Head of caudate nucleus (tissue), 42 donors: Measurements from ENCODE around the gene EDC3.
"Not testable (repeated sequence)": the region's sequence is repeated elsewhere in the genome, so short reads cannot be mapped to it uniquely, and the experiment has no call there.

Experiments
- DNase-seq, 42 donors: peaks; one replicate each; pipeline versions ENCODE4 v3.0.0 to v3.0.0-alpha.2; 2020 to 2021; ENCODE audit warnings: mixed read lengths in 7 of 42
- intact Hi-C: fragments of 100-400 bp; cut with DNase I; formaldehyde crosslinking; loops from one replicate; pipeline ENCODE4 v1.15.0; 2022

EDC3 gene, protein sequence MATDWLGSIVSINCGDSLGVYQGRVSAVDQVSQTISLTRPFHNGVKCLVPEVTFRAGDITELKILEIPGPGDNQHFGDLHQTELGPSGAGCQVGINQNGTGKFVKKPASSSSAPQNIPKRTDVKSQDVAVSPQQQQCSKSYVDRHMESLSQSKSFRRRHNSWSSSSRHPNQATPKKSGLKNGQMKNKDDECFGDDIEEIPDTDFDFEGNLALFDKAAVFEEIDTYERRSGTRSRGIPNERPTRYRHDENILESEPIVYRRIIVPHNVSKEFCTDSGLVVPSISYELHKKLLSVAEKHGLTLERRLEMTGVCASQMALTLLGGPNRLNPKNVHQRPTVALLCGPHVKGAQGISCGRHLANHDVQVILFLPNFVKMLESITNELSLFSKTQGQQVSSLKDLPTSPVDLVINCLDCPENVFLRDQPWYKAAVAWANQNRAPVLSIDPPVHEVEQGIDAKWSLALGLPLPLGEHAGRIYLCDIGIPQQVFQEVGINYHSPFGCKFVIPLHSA

DNA sequence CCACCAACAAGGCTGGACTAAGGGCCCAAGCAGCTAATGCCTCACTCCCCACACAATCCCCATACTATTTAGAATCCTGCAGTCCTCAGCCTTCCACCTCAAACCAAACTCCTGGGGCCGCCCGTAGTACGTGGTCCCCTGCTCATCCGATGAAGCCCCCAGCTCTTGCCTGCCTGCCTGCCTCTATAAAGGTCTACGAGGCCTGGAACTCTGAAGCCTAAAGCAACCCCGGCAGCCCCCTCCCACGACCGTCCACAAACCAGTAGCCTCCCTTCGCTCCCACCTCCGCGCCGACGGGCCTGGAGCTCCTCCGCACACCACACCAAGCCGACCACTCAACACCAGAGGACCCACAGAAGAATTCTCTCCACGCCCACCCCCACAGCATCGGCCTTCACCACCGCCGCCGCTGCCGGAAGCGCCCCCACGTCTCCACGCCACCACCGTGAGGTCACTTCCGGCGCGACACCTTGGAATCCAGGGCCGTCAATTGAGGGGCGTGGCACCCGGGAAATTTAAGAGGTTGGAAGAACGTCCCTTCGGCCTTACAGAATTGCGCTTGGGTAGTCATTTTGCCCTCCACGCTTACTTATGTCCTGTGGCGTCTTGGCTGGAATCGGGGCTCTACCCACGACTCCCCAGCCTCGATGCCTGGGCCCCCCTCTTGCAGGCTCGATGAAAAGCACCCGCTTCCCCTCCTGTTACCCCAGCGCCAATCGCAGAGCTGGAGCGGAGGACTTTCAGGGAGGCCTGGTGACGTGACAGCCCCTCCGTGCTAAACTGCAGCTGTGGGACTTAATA is at the start of gene EDC3:
EDC3 (minus strand) TSS at position 428 of the 801 bp plus-strand sequence. CDS start 20,900 bp downstream, outside the sequence.
- intact Hi-C loops, result loop anchor here (10.0 kb wide), 1 partner anchor 61 kb away; no protein-coding TSS in a partner anchor

DNA sequence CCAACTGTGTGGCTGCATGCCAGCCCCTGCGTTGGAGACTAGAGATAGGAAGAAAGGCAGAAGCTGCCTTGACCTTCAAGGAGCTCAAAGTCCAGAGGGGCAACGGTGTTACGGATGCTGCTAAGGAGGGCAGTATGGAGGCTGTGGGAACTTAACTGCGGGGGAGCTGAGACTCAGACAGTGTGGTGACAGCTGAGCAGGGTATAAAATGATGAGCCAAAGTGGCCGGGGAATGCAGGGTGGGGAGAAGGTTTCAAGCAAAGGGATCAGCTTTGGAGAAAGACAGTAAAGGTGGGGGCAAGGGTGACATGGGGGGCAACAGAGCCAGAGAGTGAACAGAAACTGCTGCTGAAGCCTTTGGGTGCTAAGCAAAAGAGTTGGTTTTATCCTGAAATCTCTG is 46.6 kb upstream of the EDC3 start:
- intact Hi-C loops, result no loop called here

More for the DNA sequence above, at the start of gene EDC3:
- DNase-seq, result peak; percentile 84 to 97 (median 92)

DNA sequence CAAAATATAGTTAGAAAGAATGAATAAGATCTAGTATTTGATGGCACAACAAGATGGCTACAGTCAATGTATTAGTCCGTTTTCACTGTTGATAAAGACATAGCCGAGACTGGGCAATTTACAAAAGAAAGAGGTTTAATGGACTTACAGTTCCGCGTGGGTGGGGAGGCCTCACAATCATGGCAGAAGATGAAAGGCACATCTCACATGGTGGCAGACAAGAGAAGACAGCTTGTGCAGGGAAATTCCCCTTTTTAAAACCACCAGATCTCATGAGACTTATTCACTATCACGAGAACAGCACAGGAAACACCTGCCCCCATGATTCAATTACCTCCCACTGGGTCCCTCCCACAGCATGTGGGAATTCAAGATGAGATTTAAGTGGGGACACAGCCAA is 42.4 kb upstream of the EDC3 start:
- intact Hi-C loops, DNase-seq: not testable (repeated sequence)

More for the DNA sequence above, 46.6 kb upstream of the EDC3 start:
- no peak for DNase-seq

DNA sequence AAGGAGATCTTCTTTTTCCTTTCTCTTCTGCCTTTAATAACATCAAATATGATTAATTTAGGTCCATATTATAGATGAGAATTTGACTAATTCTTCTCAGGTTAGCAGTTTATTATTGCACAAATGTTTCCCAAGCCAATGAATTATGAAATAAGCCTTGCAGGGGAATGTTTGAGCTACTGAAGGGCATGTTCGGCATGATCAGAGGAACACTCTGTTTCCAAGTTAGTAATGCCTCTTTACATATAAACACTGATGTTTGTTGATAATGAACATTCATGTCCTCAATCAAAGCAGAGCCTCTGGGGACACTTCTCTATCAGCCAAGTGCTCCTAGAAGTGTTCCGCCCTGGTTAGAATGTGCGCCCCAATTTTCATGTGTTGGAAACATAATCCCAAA is 39.5 kb upstream of the EDC3 start:
- no peak for DNase-seq
- intact Hi-C loops, result no loop called here

DNA sequence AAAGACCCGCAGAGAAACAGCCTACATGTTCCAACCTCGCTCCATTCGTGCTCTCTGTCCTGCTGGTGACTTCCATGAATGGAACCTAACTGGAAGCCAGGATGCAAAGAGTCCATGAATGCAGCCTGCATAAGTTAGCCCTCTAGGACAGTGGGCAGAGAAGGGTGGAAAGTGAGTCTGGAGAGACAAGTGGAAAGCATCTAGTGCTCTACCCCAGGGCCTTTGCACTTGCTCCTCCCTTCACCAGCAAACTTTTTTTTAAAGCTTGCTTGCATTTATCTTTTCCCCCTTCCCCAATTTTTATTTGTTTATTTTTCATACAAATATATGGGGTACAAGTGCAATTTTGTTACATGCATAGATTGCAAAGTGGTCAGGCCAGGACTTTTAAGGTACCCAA is 37.4 kb upstream of the EDC3 start:
- intact Hi-C loops, result no loop called here
- no peak for DNase-seq

DNA sequence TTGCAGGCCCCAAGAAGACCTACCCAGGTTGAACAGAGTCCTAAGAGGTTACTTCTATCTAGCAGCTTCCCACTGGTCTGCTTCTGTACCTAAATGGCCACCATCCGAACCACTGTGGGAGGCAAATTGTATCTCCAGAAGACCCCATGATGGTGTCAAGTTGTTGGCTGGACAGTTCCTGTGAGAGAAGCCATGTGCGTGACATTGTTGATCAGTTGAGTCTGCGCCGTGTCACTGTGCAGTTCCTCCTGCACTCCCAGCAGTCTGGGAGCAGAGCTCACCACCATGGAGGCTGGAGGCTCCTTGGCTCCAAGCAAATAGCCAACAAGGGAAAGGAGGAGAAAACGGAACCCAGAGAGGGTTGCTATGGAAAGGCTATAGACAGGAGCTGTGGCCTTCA is 37.0 kb upstream of the EDC3 start:
- no peak for DNase-seq
- intact Hi-C loops, result no loop called here

DNA sequence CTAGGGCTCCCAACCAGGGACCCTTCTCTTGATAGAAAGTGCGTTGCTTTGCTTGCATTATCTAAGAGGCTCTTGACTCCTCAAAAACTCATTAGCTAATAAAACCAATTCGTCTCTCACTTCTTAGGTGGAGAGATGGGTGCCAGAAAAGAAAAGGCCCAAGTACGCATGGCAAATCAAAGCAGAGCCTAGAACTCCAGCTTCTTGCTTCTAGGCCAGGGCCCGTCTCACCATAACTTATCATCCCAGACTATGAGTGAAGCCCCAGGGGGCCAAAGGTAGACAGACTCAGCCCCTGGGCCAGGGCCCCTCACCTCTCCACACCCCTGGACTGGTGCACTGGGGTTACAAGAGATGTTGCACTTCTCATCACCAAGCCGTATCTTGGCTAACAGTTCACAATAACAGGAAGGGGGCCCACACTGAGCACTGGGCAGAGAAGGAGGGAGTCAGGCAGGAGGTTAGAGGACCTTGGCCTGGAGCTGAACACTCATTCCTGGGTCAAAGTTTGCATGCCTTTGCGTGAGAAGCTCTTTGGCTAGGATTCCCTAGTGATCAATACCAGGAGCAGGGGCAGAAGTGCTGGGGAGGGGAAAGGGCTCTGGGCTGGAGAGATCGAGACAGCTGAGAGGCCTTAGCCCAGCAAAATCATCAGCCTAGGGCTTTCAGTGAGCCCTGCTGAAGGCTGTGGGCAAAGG is 34.9 kb upstream of the EDC3 start:
- no peak for DNase-seq
- intact Hi-C loops, result no loop called here

DNA sequence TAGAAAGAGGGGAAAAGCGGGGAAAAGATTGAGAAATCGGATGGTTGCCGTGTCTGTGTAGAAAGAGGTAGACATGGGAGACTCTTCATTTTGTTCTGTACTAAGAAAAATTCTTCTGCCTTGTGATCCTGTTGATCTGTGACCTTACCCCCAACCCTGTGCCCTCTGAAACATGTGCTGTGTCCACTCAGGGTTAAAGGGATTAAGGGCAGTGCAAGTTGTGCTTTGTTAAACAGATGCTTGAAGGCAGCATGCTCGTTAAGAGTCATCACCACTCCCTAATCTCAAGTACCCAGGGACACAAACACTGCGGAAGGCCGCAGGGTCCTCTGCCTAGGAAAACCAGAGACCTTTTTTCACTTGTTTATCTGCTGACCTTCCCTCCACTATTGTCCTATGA is 33.5 kb upstream of the EDC3 start:
- DNase-seq, intact Hi-C loops: not testable (repeated sequence)

DNA sequence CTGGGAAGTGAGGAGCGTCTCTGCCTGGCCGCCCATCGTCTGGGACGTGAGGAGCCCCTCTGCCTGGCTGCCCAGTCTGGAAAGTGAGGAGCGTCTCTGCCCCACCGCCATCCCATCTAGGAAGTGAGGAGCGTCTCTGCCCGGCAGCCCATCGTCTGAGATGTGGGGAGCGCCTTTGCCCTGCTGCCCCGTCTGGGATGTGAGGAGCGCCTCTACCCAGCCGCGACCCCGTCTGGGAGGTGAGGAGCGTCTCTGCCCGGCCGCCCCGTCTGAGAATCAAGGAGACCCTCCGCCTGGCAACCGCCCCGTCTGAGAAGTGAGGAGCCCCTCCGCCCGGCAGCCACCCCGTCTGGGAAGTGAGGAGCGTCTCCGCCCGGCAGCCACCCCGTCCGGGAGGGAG is 32.9 kb upstream of the EDC3 start:
- intact Hi-C loops, DNase-seq: not testable (repeated sequence)

DNA sequence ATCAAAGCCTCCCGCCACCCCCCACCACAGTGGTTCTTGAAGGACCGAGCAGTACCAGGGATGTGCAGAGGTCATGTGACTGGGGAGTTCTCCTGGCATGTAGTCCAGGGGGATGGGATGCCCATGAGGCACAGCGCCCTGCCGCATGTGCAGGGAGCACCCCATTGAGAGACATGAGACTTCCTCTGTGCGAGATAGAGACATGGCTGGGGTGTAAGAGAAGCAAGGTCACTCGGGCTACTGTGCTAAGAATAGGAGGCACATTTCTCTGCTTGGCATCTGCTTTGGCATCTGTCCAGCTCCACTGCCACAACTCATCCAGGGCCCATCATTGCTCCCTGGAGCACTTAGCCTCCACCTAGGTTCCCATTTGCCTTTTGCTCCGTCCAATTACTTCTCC is 31.9 kb upstream of the EDC3 start:
- no peak for DNase-seq
- intact Hi-C loops, result no loop called here

DNA sequence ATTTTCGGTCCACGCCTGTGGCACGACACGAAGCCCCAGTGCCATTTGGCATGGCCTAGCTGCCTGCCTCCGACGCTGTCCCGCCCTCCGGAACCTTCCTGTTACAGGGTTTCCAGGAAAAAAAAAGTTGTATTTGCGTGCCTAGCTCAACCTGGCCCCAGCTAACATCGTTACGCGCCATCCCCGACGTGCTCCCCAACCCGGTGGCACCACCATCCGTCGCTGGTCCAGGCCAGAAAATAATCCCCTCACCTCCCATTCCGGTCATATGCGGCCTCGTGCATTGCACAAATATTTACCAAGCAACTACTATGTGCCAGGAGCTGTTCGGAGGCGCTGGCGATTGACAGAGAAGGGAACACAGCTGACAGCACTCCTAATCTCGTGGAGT is 30.9 kb upstream of the EDC3 start:
- intact Hi-C loops, result no loop called here
- no peak for DNase-seq

DNA sequence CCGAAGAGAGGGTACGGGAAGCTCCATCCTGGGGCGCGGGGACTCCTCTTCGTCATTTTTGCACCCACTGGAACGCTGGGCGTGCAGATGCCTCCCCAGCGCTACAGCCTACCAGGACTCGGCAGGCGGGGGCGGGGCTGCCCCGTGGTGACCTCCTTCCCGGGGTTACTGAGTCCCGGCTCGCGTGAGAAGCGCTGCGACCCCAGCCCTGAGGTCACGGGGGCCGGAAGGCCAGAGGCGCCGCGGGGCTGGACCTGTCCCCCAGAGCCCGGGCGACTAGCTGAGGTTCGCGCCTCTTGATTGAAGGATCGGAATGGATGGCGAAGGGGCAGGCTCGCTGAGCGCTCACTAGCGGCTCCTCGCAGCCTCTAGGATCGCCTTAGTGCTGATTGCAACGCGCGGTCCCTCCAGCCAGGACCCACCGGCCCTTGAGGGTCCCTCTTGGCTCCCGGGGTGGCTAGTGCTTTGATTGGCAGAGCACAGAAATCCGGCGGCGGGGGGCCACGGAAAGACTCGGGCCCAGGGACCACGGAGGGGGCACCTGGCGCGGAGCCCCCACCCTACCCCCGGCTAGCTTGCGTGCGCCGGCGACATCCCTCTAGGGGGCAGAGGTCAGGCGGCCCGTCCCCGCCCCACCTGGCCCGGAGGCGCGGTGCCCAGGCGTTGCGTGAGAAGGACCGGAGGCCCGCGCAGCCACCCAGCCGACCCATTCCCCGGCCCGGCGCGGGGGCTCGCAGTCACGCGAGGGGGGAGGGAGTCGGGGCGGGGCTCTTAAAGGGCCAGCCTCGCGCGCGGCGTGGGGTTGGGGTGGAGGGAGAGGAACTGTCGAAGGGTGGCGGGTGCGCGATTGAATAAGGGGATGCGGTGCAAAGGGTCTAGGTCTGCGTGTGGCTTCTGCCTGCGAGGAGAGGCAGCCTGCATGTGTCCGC is 30.3 kb upstream of the EDC3 start:
- intact Hi-C loops, result no loop called here
- DNase-seq, result peak in 27 of 42 donors; percentile 3 to 52 (median 19)

DNA sequence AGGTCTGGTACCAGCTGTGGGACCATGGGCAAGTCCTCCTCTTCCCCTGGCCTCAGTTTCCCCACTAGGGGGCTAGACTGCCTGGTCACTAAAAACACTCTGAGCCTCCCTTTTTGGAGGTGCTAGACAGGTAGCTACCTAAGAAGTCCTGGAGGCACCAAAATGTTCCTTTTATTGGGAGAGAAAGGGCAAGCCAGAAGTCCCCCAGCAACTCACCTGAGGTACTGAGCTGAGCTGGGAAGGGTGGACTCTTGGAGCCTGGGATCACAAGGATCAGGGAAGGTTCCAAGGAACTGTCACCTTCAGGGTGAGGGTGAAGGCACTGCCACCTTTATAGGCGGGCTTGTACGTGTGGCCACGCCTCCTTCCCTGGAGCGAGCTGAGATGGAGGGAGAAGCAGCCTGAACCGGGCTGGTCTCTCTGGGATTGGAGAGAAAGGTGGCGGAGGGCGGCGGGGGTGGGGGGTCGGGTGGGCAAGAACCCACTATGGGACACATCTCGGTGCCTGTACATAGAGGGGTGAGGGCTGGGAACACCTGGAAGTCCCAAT is 29.5 kb upstream of the EDC3 start, which contains the start of gene CYP1A1:
CYP1A1 (minus strand) TSS at position 304 of the 550 bp plus-strand sequence. CDS start 2,431 bp downstream, outside the sequence.
- peak in 35 of 42 donors; percentile 5 to 61 (median 36) for DNase-seq
- intact Hi-C loops, result no loop called here

DNA sequence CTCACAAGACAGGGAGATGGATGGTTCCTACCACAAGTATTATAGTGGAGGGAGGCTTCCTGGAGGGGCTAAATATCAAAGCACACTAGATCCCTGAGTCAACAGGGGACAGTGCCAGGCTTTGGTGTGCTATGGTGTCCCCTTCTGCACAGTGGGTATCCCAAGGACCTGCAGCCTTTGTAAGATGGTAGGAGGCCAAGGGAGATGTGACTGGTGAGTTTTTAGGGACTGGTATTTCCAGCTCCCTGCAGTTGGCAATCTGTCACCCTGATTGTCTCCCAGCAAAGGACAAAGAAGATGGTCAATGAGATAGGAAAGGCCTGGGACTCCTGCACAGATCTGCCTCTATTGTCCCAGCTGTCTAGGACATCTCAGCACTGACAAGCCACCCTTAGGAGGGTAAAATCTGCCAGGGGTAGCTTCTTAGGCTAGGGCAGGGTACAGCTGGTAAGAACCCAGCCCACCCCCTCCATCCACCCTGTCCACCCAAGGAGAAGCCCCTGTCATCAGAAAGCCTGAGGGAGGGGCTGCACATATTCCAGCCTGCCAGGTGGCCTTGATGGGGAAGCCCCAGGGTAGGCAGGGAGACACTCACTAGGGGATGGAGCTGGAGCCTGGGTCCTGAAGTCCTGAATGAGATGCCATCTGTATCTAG is 28.9 kb upstream of the EDC3 start:
- intact Hi-C loops, result no loop called here

DNA sequence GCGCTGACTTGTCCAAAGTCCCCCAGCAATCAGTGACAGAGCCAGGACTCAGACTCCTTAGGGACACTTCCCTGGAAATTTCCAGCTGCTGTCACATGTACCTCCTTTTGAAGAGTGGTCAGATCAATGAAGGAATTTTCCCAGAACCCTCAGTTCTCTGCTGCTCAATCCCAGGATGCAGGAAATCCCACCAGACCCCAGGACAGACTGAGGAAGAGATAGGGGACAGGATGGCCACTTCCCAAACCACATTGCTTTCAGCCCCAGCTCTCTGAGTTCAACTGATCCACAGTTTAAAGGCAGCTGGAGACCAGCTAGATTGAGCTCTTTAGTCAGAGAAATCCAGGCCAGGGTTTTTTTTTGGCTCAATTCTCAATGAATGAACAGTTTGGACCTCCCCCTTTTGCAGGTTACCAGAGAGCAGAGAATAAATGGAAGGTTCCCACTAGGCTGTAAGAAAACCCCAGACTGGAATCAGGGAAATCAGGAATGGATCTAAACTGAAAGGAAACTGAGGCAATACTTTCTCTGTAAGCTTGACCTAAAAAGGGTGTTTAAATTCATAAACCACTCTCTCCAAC is 28.0 kb upstream of the EDC3 start:
- DNase-seq, result peak in 18 of 42 donors; percentile 6 to 63 (median 30)
- intact Hi-C loops, result no loop called here

More for the DNA sequence above, 28.9 kb upstream of the EDC3 start:
- no peak for DNase-seq

DNA sequence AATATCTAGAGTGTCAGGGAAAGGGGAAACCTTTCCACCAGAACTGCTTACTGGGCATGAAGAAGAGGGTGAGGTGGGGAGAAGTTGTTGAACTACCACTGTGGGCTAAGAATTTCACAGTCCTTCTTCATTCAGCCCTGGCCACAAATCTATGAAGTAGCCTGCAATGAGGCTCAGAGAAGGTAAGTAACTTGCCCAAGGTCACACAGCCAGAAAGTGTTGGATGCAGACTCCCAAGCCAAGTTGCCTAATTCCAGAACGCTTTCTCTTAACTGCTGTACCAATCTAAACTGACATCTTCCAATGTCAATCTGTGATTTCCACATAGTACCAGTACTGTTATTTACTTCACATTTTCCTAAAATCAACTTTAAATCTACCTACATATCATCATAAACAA is 27.4 kb upstream of the EDC3 start:
- intact Hi-C loops, result no loop called here
- DNase-seq, result no peak

DNA sequence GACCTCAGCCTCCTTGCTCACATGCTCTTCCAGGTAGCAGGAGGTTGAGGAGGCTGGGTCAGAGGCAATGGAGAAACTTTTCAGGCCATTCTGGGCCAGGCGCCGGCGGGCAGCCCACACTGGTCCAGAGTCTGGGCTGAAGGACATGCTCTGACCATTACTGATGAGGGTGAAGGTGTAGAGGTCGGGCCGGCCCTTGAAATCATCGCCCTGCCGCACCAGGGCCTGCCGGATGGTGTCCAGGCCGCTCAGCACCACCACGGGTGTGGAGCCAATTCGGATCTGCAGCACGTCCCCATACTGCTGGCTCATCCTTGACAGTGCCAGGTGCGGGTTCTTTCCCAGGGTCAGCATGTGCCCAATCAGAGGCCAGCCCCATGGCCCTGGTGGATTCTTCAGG is 26.8 kb upstream of the EDC3 start:
- no peak for DNase-seq
- intact Hi-C loops, result no loop called here
